Stimulated activated CD4-positive, alpha-beta T cell treated with anti-CD3 and anti-CD28 coated beads, Interleukin-15, amount 100 ng/mL, for 48 hours (primary cell): ENCODE results near the gene C16orf92.
A peak's percentile ranks its signal among the peaks of the same experiment; 100 is the strongest.

ENCODE experiments used
- DNase-seq, 2 donors: peaks; one replicate each; pipeline ENCODE4 v3.0.0-alpha.2; 2020; ENCODE audit warnings: low read depth in 2 of 2

The C16orf92 gene

GRCh38 chr16:30060836-30061554 is 38.0 kb downstream of the C16orf92 start:
- DNase-seq: no peak

- no peak for DNase-seq
Observed at GRCh38 chr16:30063278-30063892, 40.4 kb downstream of the C16orf92 start.

- DNase-seq: peak; percentile 53 to 64
Observed at GRCh38 chr16:30063893-30064728, 41.1 kb downstream of the C16orf92 start.

GRCh38 chr16:30064729-30065101 is 41.7 kb downstream of the C16orf92 start:
- DNase-seq: no peak

- peak; percentile 95 to 97 for DNase-seq
Observed at GRCh38 chr16:30065102-30065942, 42.3 kb downstream of the C16orf92 start, which contains the start of gene ALDOA. Gene ALDOA (plus strand): TSS chr16:30065760. CDS start chr16:30066898, 1,138 bp downstream.

GRCh38 chr16:30065943-30066760 is 43.2 kb downstream of the C16orf92 start:
- peak in 1 of 2 donors; percentile 35 for DNase-seq

- no peak for DNase-seq
Observed at GRCh38 chr16:30066761-30067583, 44.0 kb downstream of the C16orf92 start.

- no peak for DNase-seq
Observed at GRCh38 chr16:30067584-30067916, 44.6 kb downstream of the C16orf92 start.

- no peak for DNase-seq
Observed at GRCh38 chr16:30068333-30068732, 45.3 kb downstream of the C16orf92 start.

GRCh38 chr16:30068750-30069610 is 46.0 kb downstream of the C16orf92 start:
- DNase-seq: no peak

- DNase-seq: no peak
Observed at GRCh38 chr16:30069611-30070462, 46.8 kb downstream of the C16orf92 start.

- DNase-seq: no peak
Observed at GRCh38 chr16:30070490-30070889, 47.5 kb downstream of the C16orf92 start.
